Right ventricle myocardium inferior (tissue), 1 donor: ENCODE measurements around the gene ANKIB1. TPM values are rescaled to one million over a fixed set of nuclear protein-coding genes. Genes with fewer than 3 reads are reported as not detected.
"Not testable (repeated sequence)": the region's sequence is repeated elsewhere in the genome, so short reads cannot be mapped to it uniquely, and the experiment has no call there.

Experiments used
- ATAC-seq: fragments of 200-7000 bp; cut with Tn5 transposase; one replicate; pipeline ENCODE4 v1.9.1; 2020; ENCODE audit warnings: mild to moderate bottlenecking, moderate library complexity
- DNase-seq: peaks from one replicate; pipeline ENCODE4 v3.0.0; 2021; ENCODE audit errors: missing footprints
- intact Hi-C: fragments of 100-400 bp; cut with DNase I; formaldehyde crosslinking; loops from one replicate; pipeline ENCODE4 v1.11.0; 2022
- microRNA-seq: library from miRNA; unstranded; fragments of <30 nt; microRNA quantifications from one replicate; pipeline ENCODE4 v1.2.0, GENCODE V29; 2020
- total RNA-seq: library from RNA; stranded (reverse); fragmentation: NEBNext Ultra II Directional; extraction: Animal tissue kit (Norgen Biotek cat#: 25700); gene quantifications from one replicate; pipeline ENCODE4 v1.2.1, GENCODE V29; 2021
- donor health status: DM: no; HTN: yes; CAD: no; lungs with severe emphysema.

The ANKIB1 gene
- total RNA-seq, 1 donor from 2014 or later = 34.6 TPM

DNA sequence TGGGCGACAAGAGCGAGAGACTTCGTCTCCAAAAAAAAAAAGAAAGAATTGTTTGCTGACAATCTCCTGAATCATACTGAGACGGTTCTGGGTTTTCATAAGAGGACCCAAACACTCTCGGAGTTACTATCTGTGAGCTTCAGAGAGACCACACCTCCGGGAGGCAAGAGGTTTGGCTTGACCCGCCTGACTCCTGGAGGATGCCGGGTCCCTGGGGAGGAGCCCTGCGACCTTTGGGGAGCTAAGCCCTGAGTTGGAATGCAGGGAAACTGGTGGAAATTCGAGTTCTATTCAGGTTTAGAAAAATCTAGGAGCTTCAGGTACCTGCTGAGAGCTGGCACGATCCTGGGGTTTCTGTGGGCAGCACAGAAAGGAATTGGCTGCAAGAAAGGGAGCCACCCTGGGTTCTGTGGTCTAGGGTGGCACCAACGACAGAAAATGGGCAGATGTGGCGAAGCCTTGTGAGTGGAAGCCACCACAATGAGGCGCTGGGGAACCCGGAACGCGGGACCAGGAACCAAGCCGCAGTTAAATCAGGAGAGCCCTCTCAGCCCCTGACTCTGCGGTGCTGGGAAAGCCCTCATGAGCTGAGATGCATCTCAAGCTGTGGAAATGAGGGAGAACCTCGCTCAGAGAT lies 179.7 kb downstream of the ANKIB1 start:
- ATAC-seq (no peak), DNase-seq (no peak)
- intact Hi-C loops = loop anchor here (2.0 kb wide), 1 partner anchor 629 kb away; no protein-coding TSS in a partner anchor

DNA sequence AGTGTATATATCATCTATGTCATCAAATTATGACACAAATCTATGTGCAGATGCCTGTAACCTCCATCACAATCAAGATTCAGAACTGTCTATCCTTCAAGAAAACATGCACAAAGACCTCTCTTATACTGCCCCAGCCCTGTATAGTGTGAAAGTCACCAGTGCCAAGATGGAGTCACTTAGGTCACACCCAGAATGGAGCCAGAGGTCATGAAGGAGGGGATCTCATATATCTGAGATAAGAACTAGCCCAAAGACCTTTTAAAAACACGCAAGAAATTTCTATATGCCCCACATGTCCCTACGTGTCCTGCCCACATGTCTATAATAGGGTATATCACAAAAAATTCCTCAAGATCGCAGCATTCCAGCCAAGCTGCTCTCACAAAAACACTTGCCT lies 181.4 kb downstream of the ANKIB1 start:
- ATAC-seq = no peak
- intact Hi-C loops = no loop called here
- no peak for DNase-seq

DNA sequence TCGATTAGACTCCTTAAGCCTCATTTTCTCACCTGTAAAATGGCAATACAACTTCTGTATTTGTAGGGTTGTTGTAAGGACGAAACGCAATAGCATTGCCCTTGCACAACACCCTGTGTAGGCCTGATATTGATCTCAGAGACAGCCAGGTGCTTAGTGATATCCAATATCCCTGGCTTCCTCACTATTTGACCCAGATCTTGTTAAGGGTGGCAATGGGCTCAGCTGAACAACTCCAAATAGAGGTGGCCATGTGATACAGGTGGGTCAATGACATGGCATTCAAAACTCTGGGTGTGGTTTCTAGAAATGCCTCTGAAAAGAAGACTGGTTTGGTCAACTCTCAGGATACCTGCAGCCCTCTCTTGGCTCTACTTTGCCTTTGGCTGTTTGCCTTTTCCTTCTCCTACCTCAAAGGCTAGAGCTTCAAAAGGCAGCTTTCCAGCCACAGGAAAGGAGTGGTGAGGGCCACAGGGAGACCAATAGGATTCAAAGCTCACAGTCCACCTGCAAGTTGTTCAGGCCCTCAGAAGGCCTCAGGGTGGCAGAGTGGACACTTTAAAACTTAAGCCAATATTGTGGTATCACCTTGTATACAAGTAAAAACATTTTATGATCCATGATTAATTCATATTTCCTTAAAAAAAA lies 186.6 kb downstream of the ANKIB1 start:
- DNase-seq = no peak
- ATAC-seq = peak; percentile 13
- intact Hi-C loops = no loop called here

DNA sequence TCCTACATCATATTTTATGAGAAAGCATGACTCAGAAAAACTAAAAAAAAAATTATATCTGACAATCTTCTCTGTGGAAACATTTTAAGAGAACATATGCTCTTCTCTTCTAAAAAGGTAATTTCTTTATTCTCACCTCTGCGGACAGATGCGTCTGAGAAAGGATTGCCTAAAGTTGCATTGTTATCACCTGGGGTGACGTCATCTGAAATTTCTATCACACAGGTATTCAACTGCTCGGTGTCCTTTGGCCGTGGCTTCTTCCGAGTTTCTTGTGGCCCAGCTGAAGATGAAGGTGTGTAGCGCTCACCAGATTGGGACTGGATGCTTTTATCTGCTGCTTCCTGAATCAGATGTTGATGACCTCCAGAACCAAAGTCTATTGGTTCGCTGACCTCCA lies 187.2 kb downstream of the ANKIB1 start:
- DNase-seq = no peak
- intact Hi-C loops = no loop called here
- no peak for ATAC-seq

DNA sequence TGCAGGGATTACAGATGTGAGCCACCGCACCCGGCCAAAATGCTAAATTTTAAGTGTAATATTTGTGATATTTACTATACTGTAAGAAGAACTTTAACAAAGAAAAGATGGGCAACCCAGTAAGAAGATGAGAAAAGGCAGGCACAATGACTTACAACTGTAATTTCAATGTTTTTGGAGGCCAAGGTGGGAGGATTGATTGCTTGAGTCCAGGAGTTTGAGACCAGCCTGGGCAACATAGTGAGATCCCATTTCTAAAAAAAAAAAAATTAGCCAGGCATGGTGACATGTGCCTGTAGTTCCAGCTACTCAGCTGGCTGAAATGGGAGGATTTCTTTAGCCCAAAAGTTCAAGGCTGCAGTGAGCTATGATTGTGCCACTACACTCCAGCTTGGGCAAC lies 189.8 kb downstream of the ANKIB1 start:
- ATAC-seq = no peak
- intact Hi-C loops = no loop called here
- no peak for DNase-seq

DNA sequence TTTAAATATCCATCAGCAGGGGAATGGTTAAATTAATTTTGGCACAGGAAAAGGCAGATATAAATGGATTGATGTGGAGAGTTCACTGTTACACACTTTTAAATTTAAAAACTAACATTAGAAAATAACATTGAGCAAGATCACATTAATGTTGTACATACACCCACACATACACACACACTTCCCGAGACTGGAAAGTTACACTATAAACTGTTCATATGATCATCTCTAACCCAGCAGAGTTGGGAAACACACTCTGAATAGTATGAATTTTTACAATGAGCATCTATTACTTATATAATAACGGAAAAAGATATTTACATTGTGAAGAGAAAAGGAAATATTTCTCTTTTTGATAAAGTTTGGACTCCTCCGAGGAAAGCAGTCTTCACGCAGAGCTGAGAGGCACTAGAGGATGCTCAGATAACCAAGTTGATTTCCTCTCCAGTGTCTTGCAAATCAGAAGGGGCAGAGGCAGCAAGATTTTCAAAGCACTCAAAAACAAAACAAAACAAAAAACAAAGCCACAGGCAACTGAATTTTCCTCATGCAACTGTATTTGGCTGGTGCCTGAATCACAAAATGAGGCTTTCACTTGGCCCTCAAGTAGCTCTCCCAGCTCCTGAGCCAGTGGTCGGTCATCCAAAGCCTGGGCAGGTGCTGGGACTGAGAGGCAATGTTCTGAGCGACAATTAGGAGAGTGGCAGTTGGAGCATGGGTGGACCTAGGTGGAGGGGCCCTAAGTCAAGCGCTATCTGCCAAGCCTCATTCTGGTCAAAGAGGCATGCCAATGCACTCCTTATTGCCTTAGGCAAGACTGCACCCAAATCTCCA lies 191.1 kb downstream of the ANKIB1 start:
- intact Hi-C loops = no loop called here
- ATAC-seq (no peak), DNase-seq (no peak)

DNA sequence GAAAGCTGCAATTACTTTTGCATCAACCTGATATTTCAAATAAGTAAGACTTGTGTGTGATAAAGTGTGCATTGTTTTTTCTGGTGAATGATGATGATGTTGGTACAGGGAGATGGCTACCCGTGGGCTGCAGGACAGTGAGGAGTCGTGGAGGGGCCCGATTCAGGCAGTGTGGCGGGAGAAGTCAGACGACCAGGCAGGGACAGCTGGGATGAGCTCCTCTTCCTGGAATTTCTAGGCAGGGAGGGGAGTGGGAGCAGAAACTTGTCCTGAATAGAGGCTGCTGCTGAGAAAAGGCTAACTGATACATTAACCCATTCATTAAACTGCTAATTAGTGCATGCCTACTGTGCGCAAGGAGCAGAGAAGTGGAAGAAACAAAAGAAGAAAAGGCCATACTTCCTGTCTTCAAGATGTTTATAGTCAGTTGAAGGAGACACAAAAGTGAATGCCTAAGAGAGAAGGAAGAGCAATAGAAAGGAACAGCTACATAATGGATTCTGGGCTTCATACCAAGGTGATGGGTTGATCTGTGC lies 192.2 kb downstream of the ANKIB1 start:
- DNase-seq (no peak), ATAC-seq (no peak)
- intact Hi-C loops = no loop called here

DNA sequence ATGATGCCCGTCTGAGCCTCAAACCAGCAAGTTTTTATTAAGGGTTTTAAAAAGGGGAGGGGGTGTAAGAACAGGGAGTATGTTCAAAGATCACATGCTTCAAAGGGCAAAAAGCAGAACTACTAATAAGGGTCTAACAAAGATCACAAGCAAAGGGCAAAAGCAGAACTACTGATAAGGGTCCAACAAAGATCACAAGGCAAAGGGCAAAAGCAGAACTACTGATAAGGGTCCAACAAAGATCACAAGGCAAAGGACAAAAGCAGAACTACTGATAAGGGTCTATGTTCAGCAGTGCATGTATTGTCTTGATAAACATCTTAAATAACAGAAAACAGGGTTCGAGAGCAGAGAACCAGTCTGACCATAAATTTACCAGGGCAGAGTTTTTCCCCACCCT lies 196.9 kb downstream of the ANKIB1 start:
- ATAC-seq, DNase-seq, intact Hi-C loops: not testable (repeated sequence)

DNA sequence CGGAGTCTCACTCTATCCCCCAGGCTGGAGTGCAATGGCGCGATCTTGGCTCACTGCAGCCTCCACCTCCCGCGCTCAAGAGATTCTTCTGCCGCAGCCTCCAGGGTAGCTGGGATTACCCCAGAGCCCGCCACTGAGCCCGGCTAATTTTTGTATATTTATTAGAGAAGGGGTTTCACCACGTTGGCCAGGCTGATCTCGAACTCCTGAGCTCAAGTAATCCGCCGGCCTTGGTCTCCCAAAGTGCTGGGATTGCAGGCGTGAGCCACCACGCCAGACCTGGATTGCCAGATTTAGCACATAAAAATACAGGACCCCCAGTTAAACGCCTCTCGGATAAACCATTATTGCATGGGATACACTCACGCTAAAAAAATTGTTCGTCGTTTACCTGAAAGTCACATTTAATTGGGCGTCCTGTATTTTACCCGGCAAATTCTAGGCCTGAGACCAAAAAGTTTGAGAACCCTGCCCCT lies 201.1 kb downstream of the ANKIB1 start:
- intact Hi-C loops = loop anchor here (1.0 to 5.0 kb wide), 4 partner anchors 200 to 620 kb away; partner anchors contain the start of genes ANKIB1, CYP51A1, KRIT1 and MTERF1
- ATAC-seq (no peak), DNase-seq (no peak)

DNA sequence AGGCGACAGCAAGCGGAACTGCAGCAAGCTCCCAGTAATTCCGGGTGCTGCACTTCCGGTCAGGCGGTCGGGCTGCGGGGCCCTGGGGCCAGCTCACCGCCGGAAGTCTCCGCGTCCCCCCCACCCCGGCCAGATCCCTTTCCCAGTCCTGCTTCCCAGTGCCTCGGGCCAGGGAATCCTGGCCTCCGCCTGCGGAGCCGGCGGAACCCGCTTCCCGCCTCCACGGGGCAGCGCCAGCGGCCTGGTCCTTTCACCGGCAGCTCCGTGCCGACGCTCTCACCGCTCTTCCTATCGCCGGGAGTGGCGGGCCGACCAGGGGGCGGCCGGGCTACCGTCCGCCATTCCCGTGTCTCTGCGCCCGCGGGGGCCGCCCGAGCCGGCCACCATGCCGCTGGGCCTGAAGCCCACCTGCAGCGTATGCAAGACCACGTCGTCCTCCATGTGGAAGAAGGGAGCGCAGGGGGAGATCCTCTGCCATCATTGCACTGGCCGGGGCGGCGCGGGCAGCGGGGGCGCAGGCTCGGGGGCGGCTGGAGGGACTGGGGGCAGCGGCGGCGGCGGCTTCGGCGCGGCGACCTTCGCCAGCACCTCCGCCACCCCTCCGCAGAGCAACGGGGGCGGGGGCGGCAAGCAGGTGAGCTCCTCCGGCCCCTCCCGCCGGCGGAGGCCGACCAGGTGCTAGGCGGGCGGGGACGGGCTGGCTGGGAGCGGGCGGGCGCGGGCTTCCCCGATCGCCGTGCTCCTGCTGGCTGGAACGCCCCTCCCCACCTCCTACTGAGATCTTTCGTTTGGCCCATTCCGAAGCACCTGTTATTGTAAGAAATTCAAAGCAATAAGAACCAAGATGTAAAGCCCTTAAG lies 201.8 kb downstream of the ANKIB1 start, which contains the start of gene GATAD1:
Gene GATAD1 (plus strand): TSS at position 138 of the 860 bp plus-strand sequence. CDS start 248 bp downstream, at position 386.
- intact Hi-C loops = loop anchor here (1.0 to 5.0 kb wide), 4 partner anchors 200 to 620 kb away; partner anchors contain the start of genes ANKIB1, CYP51A1, KRIT1 and MTERF1
- DNase-seq (peak; percentile 94), ATAC-seq (peak; percentile 99)

DNA sequence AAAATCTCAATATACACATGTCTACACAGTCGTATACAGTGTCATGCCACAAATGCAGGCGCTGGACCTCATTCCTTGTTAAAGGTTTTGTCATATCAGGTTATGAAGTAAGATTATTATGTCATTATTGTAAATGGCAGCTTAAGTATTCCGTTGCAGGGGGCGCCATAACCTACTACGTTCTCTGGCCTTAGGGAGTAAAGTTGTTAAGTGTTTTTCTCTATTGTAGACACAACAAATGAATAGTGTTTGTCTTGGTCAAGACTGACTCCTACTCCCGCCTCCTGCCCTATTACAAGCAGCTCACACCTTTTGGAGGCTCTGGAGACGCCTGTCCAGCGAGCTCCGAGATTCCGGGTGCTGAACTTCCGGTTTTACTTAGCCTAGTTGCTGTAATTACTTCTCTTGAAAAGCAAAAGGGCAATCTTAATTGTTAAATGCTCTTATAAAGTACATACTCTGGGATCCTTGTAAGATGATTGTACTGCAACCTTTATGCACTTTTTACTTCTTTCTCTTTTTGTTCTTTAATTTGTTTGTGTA lies 202.5 kb downstream of the ANKIB1 start:
- intact Hi-C loops = loop anchor here (5.0 kb wide), 2 partner anchors 201 to 621 kb away; partner anchors contain the start of genes ANKIB1 and KRIT1
- DNase-seq (no peak), ATAC-seq (peak; percentile 18)

Small RNA genes within 50 kb of the gene (microRNA-seq; reads per million reads assigned to microRNA genes)
- not detected for gene MIR1285-1

Other genes with a start within 250 kb of the ANKIB1 start
- gene CYP51A1, start 111.5 kb upstream of the ANKIB1 start, total RNA-seq = 19.3 TPM
- gene LRRD1, start 66.8 kb upstream of the ANKIB1 start, total RNA-seq = not detected
- 22.7 TPM for gene KRIT1, start 60 bp upstream of the ANKIB1 start, total RNA-seq
- gene GATAD1, start 201.5 kb downstream of the ANKIB1 start, total RNA-seq = 11.8 TPM
- gene ERVW-1, start 232.0 kb downstream of the ANKIB1 start, total RNA-seq = not detected